GM12891 (cell line): ENCODE results near the gene ZBTB20.

Experiments used
- POLR2A ChIP-seq: IDR thresholded peaks from 2 replicates; pipeline ENCODE4 v1.6.1; 2011; ENCODE audit warnings: low read depth, low read length, control low read depth
- POLR2AphosphoS5 ChIP-seq: IDR thresholded peaks from 2 replicates; pipeline ENCODE4 v1.6.1; 2011; ENCODE audit warnings: low read depth, low read length, control low read depth
- POU2F2 ChIP-seq: IDR thresholded peaks from 2 replicates; pipeline ENCODE4 v1.6.1; 2011; ENCODE audit warnings: low read depth, mild to moderate bottlenecking, control low read depth, low read length, moderate library complexity
- SPI1 ChIP-seq: IDR thresholded peaks from 2 replicates; pipeline ENCODE4 v1.6.1; 2011; ENCODE audit warnings: low read depth, low read length, control low read depth
- TAF1 ChIP-seq: IDR thresholded peaks from 2 replicates; pipeline ENCODE4 v1.6.1; 2011; ENCODE audit warnings: low read depth, low read length, control low read depth

GRCh38 chr3:114714957-114715460 lies 432.1 kb downstream of the ZBTB20 start:
- TF ChIP-seq POLR2AphosphoS5 (no peak), POLR2A (no peak), TAF1 (no peak), POU2F2 (no peak), SPI1 (no peak)
